GM18868 (cell line): ENCODE measurements around the gene SCAMP4.

ENCODE experiments used
- ATAC-seq: cut with Tn5 transposase; IDR thresholded peaks from one replicate; pipeline ENCODE4 v1.9.1; 2021; ENCODE audit warnings: mild to moderate bottlenecking, moderate library complexity; ENCODE audit not compliant: unreplicated experiment

SCAMP4 gene

DNA sequence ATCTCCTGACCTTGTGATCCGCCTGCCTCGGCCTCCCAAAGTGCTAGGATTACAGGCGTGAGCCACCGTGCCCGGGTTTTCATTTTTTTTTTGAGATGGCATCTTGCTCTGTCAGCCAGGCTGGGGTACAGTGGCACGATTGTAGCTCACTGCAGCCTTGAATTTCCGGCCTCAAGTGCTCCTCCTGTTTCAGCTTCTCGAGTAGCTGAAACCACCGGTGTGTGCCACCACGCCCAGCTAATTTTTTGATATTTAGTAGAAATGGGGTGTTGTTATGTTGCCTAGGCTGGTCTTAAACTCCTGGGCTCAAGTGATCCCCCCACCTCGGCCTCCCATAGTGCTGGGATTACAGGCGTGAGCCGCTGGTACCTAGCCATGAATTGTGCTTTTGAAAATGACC is 5.9 kb downstream of the SCAMP4 start:
- no peak for ATAC-seq

DNA sequence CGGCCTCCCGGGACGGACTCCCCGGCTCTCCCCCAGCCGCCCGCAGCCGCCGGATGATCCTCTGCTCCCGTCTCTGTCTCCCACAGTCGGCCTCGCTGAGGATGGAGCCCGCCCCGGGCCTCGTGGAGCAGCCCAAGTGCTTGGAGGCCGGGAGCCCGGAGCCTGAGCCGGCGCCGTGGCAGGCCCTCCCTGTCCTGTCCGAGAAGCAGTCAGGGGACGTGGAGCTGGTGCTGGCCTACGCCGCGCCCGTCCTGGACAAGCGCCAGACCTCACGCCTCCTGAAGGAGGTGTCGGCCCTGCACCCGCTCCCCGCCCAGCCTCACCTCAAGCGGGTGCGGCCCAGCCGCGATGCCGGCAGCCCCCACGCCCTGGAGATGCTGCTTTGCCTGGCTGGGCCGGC is 6.8 kb downstream of the SCAMP4 start:
- no peak for ATAC-seq

DNA sequence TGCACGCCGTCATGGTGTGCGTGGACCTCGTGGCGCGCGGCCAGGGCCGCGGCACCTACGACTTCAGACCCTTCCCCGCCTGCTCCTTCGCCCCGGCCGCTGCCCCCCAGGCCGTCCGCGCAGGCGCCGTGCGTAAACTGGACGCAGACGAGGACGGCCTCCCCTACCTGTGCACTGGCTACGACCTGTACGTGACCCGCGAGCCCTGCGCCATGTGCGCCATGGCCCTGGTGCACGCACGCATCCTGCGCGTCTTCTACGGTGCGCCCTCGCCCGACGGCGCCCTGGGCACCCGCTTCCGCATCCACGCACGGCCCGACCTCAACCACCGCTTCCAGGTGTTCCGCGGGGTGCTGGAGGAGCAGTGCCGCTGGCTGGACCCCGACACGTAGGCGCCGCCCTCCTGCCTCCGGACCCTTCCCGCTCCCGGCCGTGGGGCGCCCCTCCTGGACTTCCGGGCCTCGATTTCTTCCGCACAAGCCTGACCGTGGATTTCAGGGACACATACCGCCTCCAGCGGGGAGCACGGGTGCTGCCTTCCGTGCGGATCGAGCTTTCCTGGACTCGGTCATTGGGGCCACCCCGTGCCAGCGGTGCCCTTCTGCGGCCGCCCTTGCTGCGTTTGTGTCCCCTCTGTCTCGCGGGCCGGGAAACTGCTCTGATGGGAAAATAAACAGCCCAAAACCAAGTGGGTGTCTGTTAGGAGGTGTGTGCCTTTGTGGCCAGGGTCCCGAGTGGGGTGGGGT is 7.7 kb downstream of the SCAMP4 start:
- no peak for ATAC-seq

DNA sequence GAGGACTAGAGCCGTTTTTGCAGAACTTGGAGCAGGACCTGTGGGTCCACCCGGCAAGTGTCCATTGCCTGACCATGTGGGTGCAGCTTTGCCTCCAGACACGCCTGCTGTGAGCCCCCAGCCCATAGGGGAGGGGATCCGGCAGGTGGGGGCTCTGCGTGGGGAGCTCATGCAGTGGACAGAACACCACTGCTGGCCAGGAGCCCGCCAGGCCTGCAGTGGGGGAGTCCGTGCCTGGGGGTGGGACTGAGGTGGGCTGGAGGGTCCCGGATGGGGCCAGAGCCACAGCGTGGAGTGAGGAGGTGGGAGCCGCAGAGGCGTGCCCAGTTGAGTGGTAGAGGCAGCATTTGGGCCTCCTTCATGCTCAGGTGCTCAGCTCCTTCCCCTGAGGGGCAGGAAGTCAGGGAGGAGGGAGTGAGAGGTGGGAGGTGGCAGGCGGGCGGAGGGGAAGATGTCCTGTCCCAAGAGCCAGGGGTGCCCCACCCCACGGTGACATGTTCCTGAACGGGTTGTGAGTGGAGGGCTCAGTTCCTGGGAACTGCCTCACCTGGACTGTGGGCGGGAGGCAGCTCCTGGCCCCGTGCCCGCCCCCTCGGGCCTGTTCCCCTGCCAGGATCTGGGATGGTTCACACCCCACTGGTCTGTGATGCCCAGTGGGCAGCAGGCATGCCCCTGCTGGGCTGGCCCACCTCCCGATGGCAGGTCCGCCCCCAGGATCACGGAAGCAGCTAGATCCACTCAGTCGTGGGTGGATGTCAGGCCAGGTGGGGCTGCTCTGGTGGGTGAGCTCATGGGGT is 8.8 kb downstream of the SCAMP4 start:
- ATAC-seq = no peak

DNA sequence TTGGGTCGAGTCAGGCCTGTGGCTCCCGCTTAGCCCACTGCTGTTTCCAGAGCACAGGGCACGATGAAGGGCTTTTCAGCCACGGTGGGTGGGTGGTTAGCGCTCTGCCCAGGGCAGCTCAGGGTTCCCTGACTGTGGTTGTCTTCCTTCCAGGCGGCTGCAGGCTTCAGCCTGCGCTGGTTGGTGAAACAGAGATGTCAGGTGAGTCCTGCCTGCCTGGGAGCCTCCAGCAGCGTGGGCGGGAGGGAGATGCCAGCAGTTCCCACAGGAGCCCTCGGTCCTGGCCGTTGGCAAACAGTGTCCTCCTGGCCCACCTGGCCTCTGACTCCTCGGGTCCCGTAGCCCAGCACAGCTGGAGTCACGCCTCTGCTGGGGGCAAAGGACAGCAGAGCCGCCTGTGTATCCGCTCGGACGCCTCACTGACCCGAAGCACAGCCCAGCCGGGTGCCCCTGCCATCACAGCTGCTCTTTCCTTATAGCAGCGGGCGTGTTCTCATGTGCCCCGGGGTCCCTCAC is 9.7 kb downstream of the SCAMP4 start:
- no peak for ATAC-seq

DNA sequence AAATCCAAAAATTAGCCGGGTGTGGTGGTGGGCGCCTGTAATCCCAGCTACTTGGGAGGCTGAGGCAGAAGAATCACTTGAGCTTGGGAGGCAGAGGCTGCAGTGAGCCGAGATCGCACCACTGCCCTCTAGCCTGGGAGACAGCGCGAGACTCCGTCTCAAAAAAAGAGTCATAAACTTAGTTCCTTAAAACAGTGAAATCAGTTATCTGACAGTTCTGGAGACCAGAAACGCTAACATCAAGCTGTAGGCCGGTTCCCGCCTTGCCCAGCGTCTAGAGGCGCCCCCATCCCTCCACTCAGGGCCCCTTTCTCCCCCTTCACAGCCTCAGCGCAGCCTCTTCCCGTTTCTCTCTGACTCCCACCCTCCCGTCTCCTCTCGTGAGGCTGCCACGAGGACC is 11.9 kb downstream of the SCAMP4 start:
- no peak for ATAC-seq

DNA sequence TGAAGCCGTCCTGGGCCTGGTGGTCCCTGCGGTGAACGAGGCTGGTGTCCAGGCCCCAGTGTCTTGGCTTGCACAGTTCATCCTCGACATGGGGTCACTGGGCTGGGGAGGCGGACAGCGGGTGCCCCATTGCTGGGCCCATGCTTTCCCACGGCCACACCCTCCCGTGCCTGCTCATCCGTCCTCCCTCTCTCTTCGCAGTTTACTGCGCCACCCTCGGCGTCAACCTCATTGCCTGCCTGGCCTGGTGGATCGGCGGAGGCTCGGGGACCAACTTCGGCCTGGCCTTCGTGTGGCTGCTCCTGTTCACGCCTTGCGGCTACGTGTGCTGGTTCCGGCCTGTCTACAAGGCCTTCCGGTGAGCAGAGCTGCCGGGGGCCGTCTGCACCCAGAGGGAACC is 12.7 kb downstream of the SCAMP4 start:
- no peak for ATAC-seq

DNA sequence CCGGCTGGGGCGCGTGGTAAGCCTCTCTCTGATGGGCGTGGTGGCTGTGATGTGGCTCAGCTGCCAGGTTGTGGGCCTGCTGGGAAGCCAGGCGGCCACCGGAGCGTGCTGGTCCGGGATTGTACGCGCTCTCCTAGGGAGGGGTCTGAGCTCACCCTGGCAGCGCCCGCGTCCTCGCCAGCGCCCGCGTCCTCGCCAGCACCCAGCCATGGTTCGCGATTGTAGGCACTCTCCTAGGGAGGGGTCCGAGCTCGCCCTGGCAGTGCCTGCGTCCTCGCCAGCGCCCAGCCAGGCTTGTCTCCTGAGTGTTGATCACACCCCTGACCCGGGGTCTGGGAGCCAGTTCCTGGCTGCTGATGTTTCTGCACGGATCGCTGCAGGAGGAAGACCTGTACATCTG is 13.8 kb downstream of the SCAMP4 start:
- no peak for ATAC-seq

DNA sequence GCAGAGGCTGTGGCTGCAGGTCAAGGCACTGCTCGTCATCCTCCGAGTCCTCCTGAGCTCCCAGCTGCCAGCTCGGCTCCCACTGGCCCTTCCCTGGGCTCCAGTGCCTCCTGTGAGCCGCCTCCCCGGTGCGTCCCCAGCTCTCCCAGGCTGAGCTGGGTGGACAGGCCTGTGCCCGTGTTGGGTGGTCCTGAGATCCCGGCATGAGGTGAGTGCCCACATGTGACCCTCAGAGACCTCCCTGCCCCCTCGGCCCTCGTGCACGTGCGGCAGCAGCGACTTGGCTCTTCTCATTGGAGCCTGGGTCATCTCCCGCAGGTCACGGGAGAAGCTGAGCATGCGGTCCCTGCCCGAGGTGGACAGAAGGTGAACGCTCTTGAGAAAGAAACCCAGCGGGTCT is 15.4 kb downstream of the SCAMP4 start:
- ATAC-seq = no peak

DNA sequence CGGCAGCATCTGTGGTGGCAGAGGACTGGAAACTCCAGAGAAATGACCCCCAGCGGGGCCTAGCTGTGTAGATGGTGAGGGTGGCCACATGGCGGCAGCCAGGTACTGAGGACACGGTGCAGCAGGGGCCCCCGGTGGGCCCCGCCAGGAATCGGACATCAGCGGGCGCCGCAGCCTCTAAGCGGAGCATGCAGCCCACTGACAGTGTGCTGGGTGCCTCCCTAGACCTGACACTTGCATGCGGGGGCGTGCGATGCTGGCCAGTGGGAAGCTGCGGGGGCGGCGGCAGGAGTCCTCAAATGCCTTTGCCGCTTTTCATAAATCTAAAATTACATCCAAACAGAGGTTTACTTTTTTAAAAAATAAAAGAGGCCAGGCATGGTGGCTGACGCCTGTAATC is 16.1 kb downstream of the SCAMP4 start:
- no peak for ATAC-seq

DNA sequence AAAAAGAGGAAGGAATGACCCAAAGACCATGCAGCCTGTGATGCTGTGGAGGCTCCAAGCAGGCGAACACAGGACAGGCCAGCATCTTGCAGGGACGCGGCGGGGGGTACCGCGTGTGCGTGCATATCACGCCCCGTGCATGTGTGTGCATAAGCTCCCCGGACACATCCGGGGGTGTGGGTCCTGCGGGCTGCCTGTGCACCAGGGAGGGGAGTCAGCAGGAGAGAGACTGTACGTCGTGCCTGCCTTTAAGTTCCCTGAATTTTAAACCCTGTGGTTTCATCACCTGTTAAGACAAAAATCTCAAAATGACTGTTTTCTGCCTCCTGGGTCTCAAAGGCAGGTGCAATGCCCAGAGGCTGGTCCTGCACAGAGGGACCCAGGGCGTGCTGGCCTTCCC is 16.6 kb downstream of the SCAMP4 start:
- no peak for ATAC-seq

DNA sequence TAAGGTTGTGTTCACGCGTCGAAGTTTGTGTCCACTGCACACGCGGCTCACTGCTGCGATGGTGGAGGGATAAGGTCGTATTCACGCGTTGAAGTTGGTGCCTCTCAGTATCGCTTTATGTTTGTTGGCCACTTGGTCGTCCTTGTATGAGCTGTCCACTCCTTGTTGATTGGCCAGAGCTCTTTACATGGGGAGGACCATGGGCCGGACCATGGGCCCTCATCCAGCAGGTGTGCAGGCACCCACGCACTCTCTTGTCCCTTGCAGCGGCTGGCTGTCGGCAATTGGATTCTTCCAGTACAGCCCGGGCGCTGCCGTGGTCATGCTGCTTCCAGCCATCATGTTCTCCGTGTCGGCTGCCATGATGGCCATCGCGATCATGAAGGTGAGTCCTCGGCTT is 17.6 kb downstream of the SCAMP4 start:
- no peak for ATAC-seq

DNA sequence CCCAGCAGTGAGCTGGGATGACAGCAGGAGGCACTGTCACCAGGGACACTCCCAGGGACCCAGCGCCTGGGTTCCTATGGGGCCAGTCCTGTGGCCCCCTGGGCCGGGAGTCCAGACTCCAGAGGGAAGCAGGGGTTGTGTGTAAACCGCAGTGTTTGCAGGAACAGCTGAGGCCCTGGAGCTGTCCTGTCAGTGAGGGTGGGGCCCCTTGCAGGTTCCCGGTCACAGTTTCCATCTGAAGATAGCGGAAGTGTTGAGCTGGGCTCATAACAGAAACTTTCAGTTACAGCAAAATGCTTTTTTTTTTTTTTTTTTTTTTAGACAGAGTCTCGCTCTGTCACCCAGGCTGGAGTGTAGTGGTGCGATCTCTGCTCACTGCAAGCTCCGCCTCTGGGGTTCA is 18.1 kb downstream of the SCAMP4 start:
- ATAC-seq = no peak

DNA sequence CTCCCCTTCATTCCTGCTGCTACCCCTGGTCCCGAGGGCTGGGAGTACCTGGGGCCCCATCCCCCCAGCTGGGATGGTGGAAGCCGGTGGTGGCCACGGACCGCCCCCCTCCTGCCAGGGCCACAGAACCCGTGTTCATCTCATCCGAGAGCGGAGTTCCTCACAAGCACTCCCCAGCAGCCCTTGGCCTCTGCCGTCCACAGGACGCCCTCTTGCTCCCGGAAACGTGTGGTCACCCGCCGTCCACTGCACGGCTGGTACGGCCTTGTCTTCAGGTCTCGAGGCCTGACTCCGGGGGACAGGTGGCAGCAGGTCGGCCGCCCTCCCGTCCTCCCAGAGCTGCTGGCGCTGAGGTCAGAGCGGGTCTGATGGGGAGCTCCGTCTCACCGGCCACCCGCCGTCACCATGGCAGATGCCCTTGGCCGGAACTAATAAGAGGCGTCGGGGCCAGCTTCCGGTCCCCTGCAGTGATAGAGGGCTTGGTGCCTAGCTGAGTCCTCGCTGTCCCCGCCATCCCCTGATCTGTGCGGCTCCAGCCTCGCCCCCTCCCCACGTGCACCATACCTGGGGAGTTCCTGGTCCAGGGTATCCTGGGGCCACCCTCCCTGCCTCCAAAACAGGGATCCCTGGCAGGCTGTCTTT is 19.2 kb downstream of the SCAMP4 start:
- no peak for ATAC-seq

DNA sequence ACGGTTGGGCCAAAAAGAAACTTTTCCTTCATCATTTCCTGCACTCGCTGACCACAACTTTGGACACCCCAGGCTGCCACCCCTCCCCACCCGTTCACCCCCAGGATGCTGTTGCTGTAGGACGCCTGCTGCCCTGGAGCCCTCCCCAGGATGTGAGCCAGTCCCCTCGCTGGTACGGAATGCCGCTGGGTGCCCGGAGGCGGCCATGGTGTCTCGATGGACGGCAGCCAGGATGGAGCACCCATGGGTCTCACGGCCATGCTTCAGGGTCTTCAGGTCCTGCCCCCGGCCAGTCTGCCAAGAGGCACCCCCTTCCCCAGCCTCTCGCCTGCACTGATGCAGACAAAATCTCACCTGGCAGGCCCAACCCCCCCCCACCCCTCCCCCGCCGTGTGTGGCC is 20.3 kb downstream of the SCAMP4 start:
- no peak for ATAC-seq

DNA sequence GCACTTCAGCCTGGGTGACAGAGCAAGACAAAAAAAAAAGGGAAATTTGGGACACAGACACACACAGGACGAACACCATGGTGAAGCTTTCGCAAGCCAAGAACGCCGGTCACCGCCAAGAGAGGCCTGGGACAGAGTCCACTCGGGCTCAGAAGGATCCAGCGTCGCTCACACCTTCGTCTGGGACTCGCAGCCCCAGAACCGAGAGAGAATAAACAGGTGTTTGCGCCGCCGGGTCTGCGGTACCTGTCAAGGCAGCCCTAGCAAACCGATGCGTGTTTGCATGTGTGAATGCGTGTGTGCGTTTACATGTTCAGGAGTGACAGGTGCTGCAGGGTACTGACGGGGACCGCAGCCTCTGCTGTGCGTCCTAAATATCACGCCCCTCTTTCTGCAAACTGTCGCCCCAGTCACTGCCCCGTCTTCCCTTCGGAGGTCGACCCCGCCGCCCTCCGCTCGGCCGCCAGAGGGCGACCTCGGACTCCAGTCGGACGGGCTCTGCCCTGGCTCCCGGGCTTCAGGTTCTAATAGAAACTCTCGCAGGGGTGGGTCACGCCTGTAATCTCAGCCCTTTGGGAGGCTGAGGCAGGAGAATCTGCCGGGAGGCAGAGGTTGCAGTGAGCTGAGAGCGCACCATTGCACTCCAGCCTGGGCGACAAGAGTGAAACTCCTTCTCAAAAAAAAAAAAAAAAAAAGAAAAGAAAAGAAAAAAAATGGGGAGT is 24.0 kb downstream of the SCAMP4 start:
- ATAC-seq = no peak

DNA sequence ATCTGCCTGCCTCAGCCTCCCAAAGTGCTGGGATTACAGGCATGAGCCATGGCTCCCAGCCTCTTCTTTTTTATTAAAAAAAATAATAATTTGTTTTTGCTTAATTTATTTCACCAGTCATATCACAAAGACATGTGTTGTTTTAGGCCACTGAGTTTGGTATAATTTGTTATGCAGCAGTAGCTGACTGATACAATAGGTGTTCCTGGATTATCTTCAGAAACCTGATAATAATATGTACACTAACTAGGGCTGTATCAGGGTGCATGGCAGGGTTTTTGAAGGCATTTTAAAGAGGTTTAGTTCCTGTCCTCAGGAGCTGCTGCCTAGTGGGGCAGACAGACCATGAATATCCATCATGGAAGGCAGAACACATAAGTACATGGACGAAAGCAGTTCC is 26.2 kb downstream of the SCAMP4 start:
- ATAC-seq = no peak

DNA sequence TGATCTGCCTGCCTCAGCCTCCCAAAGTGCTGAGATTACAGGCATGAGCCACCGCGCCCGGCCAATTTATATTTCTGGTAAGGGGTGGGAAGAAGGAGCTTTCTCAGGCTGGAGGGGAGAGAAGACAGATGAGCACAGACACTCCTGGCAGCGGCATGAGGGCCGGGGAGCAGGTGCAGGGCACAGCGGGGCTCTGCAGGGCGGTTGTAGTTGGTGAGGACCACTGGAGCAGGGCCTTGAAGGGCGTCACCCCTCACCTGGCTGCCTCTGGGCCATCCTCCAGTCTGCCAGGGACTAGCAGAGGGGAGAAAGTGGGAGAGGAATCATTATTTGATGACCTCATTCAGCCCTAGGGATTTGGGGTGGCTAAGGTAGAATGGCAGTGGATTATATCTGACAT is 27.2 kb downstream of the SCAMP4 start:
- no peak for ATAC-seq

DNA sequence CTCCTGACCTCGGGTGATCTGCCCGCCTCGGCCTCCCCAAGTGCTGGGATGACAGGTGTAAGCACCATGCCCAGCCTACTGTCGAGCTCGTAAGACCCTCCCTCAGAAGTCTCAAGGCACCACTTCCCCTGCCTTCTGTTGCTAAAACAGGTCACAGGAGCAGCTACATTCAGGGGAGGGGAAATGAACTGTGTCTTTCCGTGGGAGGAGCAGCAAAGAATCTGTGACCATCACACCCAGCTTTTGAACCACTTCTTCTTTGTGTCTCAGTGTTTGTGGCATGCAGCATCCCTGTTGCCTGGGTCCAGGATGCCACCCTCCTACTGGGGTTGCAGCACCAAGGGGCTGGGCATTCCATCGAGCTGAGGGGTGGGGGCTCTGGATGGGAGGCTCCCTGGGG is 28.0 kb downstream of the SCAMP4 start:
- ATAC-seq = no peak

DNA sequence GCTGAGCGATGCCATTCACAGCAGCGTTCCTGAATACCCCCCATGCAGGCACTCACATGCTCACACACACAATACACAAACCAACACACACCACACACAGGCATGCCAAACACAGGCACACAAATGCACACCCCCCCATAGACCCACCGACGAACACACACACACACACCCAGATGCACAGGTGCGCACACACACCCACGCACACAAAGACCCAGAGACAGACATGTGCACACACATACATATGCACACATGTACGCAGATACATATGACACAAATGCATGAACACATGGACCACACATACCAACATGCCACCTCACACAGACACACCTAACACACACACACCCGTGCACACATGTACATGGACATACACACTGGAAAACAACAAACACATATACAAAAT is 28.7 kb downstream of the SCAMP4 start:
- ATAC-seq = no peak

DNA sequence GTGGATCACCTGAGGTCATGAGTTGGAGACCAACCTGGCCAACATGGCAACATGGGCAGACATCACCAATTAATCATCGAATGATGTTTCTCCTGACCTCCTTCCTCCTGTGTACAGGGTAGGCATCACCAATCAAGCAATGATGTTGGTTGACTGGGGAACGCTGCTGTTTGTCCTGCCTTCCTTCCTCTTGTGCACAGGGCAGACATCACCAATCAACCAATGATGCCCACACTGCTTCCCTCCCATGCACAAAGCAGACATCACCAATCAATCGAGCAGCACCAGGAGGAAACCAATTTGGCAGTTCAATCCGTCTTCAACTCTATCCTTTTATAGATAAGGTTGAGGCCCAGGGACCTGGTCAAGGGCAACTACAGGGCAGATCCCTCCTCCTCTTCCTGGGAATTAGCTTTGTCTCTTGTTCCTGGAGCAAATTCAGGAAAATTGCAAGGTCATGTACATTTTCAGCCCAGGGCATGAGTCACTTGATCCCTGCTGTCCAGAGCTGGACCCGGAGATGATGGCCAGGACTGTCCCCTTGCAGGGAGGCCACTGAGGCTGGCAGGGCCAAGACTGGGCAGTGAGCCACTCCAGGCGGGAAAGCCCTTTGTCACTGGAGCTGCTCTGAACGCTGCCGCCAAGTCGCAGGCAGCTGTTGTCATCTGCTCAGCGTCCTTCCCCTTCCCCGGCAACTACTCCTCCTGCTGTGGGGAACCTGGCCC is 30.4 kb downstream of the SCAMP4 start:
- no peak for ATAC-seq
